HG02884 (cell line): ENCODE measurements around the gene ATG3.
"Not testable (repeated sequence)": the region's sequence is repeated elsewhere in the genome, so short reads cannot be mapped to it uniquely, and the experiment has no call there.

Experiments used
- ATAC-seq: cut with Tn5 transposase; IDR thresholded peaks from one replicate; pipeline ENCODE4 v1.9.1; 2021; ENCODE audit warnings: mild to moderate bottlenecking, moderate library complexity; ENCODE audit not compliant: unreplicated experiment

ATG3 gene

GRCh38 chr3:112503304-112503972 is 58.3 kb downstream of the ATG3 start:
- ATAC-seq: no peak

DNA sequence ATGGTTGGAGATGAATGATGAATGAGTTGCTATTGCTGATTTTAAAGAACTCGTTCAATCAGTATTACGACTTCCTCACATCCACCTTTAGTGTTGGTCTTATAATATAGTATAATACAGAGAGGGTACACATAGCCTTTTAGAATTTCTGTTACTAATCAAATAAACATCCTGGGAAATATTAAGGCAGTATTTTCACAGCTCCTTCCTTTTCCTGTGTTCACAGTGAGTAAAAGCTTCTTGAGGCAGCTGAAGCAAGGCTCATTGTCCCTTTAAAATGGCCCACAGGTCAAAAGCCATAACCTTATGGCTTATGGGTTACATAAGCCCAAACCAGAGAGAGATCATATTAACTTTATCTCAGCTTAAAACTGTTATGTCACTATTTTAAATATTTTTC is 61.1 kb downstream of the ATG3 start:
- no peak for ATAC-seq

DNA sequence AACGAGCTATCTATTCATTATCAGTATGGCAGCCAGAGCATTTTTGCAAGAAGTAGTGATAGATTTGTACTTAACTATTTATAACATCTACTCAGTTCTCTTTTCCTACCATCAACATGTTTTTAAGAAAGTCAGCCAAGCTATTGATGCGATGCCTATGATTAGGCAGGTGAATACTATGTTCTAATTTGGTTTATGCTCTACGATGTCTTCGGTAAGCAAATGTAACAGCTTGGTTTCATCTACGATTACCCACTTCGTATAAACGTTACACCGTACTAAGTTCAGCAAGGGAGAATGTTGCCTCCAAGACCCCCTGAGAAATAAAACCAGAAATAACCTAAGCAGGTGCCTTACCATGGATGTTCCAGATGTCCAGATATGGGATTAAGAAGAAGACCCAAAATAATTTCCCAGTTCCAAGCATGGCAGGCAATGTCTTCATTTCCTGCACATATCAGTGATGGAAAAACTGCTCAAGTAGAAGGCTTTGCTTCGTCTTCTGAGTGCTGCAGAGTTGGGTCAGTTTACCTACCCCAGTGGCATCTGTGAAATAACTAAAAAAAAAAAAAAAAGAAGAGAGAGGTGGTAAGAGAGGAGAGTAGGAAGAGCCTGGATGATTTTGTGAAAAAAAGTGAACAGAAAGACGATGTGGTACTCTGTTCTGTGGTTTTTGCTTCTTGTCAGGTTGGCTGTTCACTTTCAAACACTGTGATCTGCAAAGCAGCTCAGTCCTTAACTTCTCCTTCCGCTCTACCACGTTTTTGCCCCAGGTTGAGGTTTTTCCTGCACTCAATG is 62.6 kb downstream of the ATG3 start, which contains the start of gene BTLA:
BTLA (minus strand) TSS at position 559 of the 798 bp plus-strand sequence; CDS start at position 445, 114 bp downstream.
- ATAC-seq: peak; percentile 41

GRCh38 chr3:112497897-112498548 is 63.7 kb downstream of the ATG3 start:
- no peak for ATAC-seq

GRCh38 chr3:112496366-112497067 is 65.2 kb downstream of the ATG3 start:
- ATAC-seq: no peak

DNA sequence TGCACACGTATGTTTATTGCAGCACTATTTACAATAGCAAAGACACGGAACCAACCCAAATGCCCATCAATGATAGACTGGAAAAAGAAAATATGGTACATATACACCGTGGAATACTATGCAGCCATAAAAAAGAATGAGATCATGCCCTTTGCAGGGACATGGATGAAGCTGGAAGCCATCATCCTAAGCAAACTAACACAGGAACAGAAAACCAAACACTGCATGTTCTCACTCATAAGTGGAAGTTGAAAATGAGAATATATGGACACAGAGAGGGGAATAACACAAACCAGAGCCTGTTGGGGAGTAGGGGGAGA is 67.4 kb downstream of the ATG3 start:
- not testable (repeated sequence) for ATAC-seq

DNA sequence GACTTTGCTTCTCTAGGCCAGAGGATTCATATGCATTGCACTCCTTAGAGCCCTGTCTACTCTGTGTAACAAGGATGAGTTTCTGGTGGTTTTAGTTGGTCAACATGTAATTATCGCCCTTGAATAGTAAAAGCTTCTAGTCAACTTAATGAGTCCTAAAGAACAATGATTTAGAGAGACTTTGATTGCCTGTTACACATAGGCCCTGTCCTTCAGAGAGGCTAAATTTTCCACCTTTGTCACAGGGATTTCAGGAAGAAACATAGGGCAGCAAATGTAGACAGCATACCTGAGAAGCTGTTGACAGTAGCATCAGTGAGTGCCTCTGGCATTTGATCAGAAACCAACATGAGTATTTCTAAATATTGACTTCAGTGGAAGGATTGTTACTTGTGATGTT is 69.6 kb downstream of the ATG3 start:
- no peak for ATAC-seq

DNA sequence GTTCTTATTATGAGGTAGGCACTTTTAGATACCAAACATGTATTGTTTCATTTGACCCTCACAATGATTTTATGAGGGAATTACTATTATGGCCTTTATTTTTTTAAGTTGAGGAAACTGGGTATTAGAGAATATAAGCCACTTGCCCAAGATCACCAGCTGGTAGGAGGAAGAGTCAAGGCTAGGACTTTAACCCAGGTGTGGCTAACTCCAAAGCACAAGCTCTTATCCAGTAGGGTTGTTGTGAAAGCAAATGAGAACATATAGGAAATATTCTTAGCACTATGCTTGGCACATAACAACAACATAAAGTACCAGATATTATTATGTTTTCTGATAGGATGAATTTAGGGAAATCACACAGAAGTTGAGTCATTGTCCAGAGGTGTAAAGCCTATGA is 70.4 kb downstream of the ATG3 start:
- ATAC-seq: no peak

- ATAC-seq: peak; percentile 51
Measured at GRCh38 chr3:112489674-112490479, 71.9 kb downstream of the ATG3 start.

- no peak for ATAC-seq
Measured at GRCh38 chr3:112486811-112487505, 74.8 kb downstream of the ATG3 start.

DNA sequence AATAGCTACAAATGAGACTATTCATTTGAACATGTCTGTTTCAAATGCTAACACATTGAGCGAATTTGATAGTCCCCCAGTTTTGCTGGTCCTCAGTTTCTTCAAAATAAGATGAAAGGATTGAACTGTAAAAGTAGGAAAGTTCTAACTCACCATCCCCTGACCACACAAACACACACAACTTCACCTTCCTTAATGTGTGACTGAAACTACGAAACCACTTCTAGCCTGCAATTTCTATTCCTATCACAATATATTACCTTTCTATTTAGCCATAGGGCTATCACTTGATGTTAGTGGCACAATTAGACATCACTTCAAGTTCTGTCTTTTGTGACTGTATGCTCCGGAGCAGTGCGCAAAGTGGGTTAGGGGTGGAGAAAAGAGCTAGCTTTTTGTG is 77.4 kb downstream of the ATG3 start:
- ATAC-seq: no peak

DNA sequence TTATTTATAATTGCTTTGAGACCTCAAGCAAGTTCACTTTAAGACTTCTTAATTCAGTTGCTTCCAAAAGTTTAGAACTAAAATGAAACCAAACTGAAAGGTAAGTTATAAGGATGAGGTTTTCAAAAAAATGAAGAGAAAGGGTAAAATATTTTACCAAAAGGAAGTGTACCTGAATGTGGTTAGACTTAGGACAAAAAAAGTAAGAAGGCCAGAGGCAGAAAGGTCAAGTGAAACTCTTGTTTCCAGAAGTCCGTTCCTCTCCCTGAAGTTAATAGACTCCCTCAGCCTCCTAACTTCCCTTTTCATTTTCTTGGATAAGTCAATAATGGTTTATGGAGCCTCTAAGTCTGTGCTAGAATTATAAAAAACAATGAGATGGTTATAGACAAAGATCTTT is 79.1 kb downstream of the ATG3 start:
- no peak for ATAC-seq
